GM20431 (cell line): Measurements from ENCODE around the gene FHOD3.

ENCODE experiments used
- in situ Hi-C: fragments of 300-500 bp; cut with MseI, MboI; formaldehyde crosslinking; loops from one replicate; pipeline ENCODE4 v1.15.0; 2020; ENCODE audit warnings: low sequenced_read_pairs; ENCODE audit not compliant: unreplicated experiment

Gene FHOD3

GRCh38 chr18:36294031-36294430 is 3.5 kb upstream of the FHOD3 start:
- in situ Hi-C loops, result loop anchor here (25.0 kb wide), 3 partner anchors 207 to 532 kb away; no protein-coding TSS in a partner anchor

GRCh38 chr18:36295214-36295613 is 2.3 kb upstream of the FHOD3 start:
- in situ Hi-C loops, result loop anchor here (25.0 kb wide), 3 partner anchors 208 to 533 kb away; no protein-coding TSS in a partner anchor

- in situ Hi-C loops, result loop anchor here (25.0 kb wide), 3 partner anchors 209 to 534 kb away; no protein-coding TSS in a partner anchor
Measured at GRCh38 chr18:36295880-36296301, 1.6 kb upstream of the FHOD3 start.

GRCh38 chr18:36296650-36297416 is 680 bp upstream of the FHOD3 start:
- in situ Hi-C loops, result loop anchor here (25.0 kb wide), 3 partner anchors 210 to 535 kb away; no protein-coding TSS in a partner anchor

GRCh38 chr18:36298126-36298741 is 721 bp downstream of the FHOD3 start:
- in situ Hi-C loops, result loop anchor here (25.0 kb wide), 3 partner anchors 211 to 536 kb away; no protein-coding TSS in a partner anchor

GRCh38 chr18:36299015-36299414 is 1.5 kb downstream of the FHOD3 start:
- in situ Hi-C loops, result loop anchor here (25.0 kb wide), 3 partner anchors 212 to 537 kb away; no protein-coding TSS in a partner anchor

GRCh38 chr18:36300211-36300610 is 2.7 kb downstream of the FHOD3 start:
- in situ Hi-C loops, result no loop called here

GRCh38 chr18:36301884-36302283 is 4.4 kb downstream of the FHOD3 start:
- in situ Hi-C loops, result no loop called here

- in situ Hi-C loops, result no loop called here
Measured at GRCh38 chr18:36302676-36303075, 5.2 kb downstream of the FHOD3 start.

- in situ Hi-C loops, result no loop called here
Measured at GRCh38 chr18:36303211-36303844, 5.8 kb downstream of the FHOD3 start.

- in situ Hi-C loops, result no loop called here
Measured at GRCh38 chr18:36304723-36305122, 7.2 kb downstream of the FHOD3 start.

- in situ Hi-C loops, result no loop called here
Measured at GRCh38 chr18:36305375-36305774, 7.9 kb downstream of the FHOD3 start.

- in situ Hi-C loops, result no loop called here
Measured at GRCh38 chr18:36307513-36307912, 10.0 kb downstream of the FHOD3 start.

GRCh38 chr18:36308711-36309435 is 11.4 kb downstream of the FHOD3 start:
- in situ Hi-C loops, result no loop called here

GRCh38 chr18:36309436-36310391 is 12.2 kb downstream of the FHOD3 start:
- in situ Hi-C loops, result no loop called here

GRCh38 chr18:36311026-36311570 is 13.6 kb downstream of the FHOD3 start:
- in situ Hi-C loops, result no loop called here

GRCh38 chr18:36312806-36313395 is 15.4 kb downstream of the FHOD3 start:
- in situ Hi-C loops, result no loop called here

GRCh38 chr18:36314098-36314497 is 16.6 kb downstream of the FHOD3 start:
- in situ Hi-C loops, result no loop called here
